IMR-90 (cell line): ENCODE data around the gene GABRB3.

Experiments
- BHLHE40 ChIP-seq: fragments of 150-350 bp; IDR thresholded peaks from 2 replicates; pipeline ENCODE4 v1.6.1; 2016; ENCODE audit warnings: mild to moderate bottlenecking, low read depth, low read length
- CEBPB ChIP-seq: IDR thresholded peaks from 2 replicates; pipeline ENCODE4 v1.6.1; 2012; ENCODE audit warnings: low read depth, low read length, improper control_type of control experiment
- FOS ChIP-seq: fragments of 150-350 bp; IDR thresholded peaks from 2 replicates; pipeline ENCODE4 v1.6.1; 2016; ENCODE audit warnings: low read depth, low read length
- MAZ ChIP-seq: IDR thresholded peaks from 2 replicates; pipeline ENCODE4 v1.6.1; 2012; ENCODE audit warnings: low read depth, mild to moderate bottlenecking, low read length, improper control_type of control experiment, moderate library complexity, borderline replicate concordance
- MXI1 ChIP-seq: IDR thresholded peaks from 2 replicates; pipeline ENCODE4 v1.6.1; 2012; ENCODE audit warnings: low read depth, mild to moderate bottlenecking, low read length, moderate library complexity, borderline replicate concordance
- NFE2L2 ChIP-seq: fragments of 150-350 bp; IDR thresholded peaks from 2 replicates; pipeline ENCODE4 v1.6.1; 2016; ENCODE audit warnings: low read depth, mild to moderate bottlenecking, low read length
- POLR2A ChIP-seq: IDR thresholded peaks from 2 replicates; pipeline ENCODE4 v1.6.1; 2012; ENCODE audit warnings: mild to moderate bottlenecking, low read depth, low read length
- RAD21 ChIP-seq: IDR thresholded peaks from 2 replicates; pipeline ENCODE4 v1.6.1; 2012; ENCODE audit warnings: low read length, improper control_type of control experiment
- RFX5 ChIP-seq: IDR thresholded peaks from 2 replicates; pipeline ENCODE4 v1.8.0; 2012; ENCODE audit warnings: low read depth, mild to moderate bottlenecking, low read length, moderate library complexity
- SMC3 ChIP-seq: fragments of 150-350 bp; IDR thresholded peaks from 2 replicates; pipeline ENCODE4 v1.6.1; 2016; ENCODE audit warnings: low read depth, mild to moderate bottlenecking, antibody characterized with exemption, low read length, moderate library complexity
- TF ChIP-seq, protein P1 (sequence below): conservative IDR thresholded peaks from 2 replicates; pipeline ENCODE4 v1.5.1; 2012; ENCODE audit warnings: mild to moderate bottlenecking, low read depth, low read length, improper control_type of control experiment
- TF ChIP-seq, protein P2 (sequence below): fragments of 150-350 bp; IDR thresholded peaks from 2 replicates; pipeline ENCODE4 v1.6.1; 2017; ENCODE audit warnings: mild to moderate bottlenecking, antibody characterized with exemption, low read length, low read depth
- TF ChIP-seq, protein P3 (sequence below): fragments of 150-350 bp; IDR thresholded peaks from 2 replicates; pipeline ENCODE4 v1.6.1; 2016; ENCODE audit warnings: low read depth, mild to moderate bottlenecking, low read length, moderate library complexity, borderline replicate concordance

DNA sequence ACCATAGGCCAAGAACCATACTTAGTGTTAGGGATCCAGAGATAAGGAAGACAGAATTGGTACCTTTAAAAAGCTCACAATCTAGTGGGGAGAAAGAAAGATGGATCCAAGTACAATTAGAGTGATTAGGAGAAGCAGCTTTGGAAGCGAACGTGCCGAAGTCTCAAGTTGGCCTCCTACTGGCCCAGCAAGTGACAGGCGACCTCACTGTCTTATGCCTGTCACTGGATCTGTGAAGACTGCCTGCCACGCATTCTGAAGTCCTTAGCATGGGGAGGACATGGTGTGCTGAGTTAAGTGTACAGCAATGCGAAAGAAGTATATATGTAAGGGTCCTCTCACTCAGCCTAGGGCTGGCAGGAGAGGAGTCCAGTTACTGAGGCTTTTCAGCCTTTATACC, 141.0 kb downstream of the GABRB3 start:
- TF ChIP-seq, protein P1, sequence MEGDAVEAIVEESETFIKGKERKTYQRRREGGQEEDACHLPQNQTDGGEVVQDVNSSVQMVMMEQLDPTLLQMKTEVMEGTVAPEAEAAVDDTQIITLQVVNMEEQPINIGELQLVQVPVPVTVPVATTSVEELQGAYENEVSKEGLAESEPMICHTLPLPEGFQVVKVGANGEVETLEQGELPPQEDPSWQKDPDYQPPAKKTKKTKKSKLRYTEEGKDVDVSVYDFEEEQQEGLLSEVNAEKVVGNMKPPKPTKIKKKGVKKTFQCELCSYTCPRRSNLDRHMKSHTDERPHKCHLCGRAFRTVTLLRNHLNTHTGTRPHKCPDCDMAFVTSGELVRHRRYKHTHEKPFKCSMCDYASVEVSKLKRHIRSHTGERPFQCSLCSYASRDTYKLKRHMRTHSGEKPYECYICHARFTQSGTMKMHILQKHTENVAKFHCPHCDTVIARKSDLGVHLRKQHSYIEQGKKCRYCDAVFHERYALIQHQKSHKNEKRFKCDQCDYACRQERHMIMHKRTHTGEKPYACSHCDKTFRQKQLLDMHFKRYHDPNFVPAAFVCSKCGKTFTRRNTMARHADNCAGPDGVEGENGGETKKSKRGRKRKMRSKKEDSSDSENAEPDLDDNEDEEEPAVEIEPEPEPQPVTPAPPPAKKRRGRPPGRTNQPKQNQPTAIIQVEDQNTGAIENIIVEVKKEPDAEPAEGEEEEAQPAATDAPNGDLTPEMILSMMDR = no peak
- TF ChIP-seq RFX5 (no peak), NFE2L2 (no peak), RAD21 (no peak), BHLHE40 (no peak), POLR2A (no peak), CEBPB (no peak), MAZ (no peak), MXI1 (no peak), SMC3 (no peak), FOS (no peak)
- TF ChIP-seq, protein P2, sequence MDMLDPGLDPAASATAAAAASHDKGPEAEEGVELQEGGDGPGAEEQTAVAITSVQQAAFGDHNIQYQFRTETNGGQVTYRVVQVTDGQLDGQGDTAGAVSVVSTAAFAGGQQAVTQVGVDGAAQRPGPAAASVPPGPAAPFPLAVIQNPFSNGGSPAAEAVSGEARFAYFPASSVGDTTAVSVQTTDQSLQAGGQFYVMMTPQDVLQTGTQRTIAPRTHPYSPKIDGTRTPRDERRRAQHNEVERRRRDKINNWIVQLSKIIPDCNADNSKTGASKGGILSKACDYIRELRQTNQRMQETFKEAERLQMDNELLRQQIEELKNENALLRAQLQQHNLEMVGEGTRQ = no peak
- TF ChIP-seq, protein P3, sequence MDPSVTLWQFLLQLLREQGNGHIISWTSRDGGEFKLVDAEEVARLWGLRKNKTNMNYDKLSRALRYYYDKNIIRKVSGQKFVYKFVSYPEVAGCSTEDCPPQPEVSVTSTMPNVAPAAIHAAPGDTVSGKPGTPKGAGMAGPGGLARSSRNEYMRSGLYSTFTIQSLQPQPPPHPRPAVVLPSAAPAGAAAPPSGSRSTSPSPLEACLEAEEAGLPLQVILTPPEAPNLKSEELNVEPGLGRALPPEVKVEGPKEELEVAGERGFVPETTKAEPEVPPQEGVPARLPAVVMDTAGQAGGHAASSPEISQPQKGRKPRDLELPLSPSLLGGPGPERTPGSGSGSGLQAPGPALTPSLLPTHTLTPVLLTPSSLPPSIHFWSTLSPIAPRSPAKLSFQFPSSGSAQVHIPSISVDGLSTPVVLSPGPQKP = no peak
